HG03469 (cell line): ENCODE data around the gene BRAT1.

Experiments used
- ATAC-seq: cut with Tn5 transposase; IDR thresholded peaks from one replicate; pipeline ENCODE4 v1.9.1; 2021; ENCODE audit warnings: mild to moderate bottlenecking, moderate library complexity, moderate number of reproducible peaks; ENCODE audit not compliant: unreplicated experiment

BRAT1 gene

DNA sequence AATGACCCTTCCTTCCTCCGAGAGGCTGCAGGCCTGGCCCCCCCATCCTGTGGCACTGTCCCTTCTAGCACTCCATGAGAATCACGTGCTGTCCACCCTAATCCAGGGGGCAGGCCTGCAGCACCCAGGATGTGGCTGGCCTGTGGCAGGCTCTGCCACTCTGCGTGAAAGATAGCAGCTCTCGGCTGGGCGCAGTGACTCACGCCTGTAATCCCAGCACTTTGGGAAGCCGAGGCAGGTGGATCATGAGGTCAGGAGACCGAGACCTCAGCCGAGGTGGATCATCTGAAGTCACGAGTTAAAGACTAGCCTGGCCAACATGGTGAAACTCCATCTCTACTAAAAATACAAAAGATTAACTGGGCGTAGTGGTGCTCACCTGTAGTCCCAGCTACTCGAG lies 54.6 kb downstream of the BRAT1 start:
- no peak for ATAC-seq

- no peak for ATAC-seq
These were observed 55.4 kb downstream of the BRAT1 start for GRCh38 chr7:2499719-2500430.

DNA sequence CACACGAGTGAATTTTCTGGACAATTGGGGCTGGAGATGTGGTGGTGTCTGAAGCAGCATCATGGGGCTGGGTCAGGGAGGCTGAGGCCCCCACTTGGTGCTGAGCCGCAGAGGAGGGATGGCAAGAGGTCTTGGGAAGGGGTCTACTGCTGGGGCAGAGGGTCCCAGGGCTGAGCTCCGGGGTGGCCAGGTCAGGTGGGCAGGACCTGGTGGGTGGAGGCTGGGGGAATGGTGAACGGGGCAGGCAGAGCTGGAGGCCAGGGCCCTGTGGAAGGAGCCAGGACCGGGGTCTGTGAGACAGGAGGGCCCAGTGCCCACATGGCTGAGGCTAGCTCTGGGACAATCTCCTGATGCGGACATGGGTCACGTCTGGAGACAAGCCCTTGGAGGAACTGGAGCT lies 56.1 kb downstream of the BRAT1 start:
- ATAC-seq = no peak

DNA sequence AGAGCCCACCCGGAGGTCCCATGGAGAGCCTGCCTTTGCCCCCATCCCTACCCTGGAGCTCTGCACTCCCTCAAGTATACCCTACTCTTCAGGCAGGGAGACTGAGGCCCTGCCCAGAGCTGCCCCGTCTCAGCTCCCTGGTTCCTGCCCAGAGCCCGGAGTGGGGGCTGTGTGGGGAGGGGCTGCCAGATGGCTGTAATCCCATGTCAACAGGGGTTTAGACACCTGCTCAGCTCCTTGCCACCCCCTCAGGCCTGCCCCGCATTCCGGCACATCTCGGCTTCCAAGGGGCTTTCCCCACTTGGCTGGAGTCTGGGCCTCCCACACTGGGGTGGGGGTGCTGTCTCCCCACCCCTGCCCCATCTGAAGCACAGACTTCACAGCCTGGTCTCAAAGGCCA lies 56.6 kb downstream of the BRAT1 start:
- ATAC-seq = no peak

GRCh38 chr7:2497500-2498336 lies 57.6 kb downstream of the BRAT1 start:
- no peak for ATAC-seq

DNA sequence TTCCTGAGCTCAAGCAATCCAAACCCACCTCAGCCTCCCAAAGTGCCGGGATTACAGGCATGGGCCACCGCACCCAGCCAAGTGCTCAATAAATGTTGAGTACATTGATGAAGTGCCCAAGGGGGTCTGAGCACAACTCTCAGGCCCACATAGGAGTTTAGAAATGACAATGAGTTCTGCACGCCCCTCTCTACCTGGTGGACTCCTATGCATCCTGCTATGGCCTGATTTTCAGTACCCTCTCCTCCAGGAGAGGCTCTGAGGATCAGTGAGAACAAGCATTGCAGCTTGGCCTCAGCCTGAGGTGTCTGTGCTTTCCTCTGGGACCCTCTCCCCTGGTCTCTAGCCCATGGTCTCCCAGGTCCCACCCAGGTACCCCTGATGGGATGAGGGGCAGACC lies 58.3 kb downstream of the BRAT1 start:
- ATAC-seq = no peak

GRCh38 chr7:2496375-2496774 lies 58.9 kb downstream of the BRAT1 start:
- no peak for ATAC-seq

GRCh38 chr7:2495418-2496299 lies 59.7 kb downstream of the BRAT1 start:
- ATAC-seq = no peak

- ATAC-seq = no peak
These were observed 60.9 kb downstream of the BRAT1 start for GRCh38 chr7:2494191-2495130.

DNA sequence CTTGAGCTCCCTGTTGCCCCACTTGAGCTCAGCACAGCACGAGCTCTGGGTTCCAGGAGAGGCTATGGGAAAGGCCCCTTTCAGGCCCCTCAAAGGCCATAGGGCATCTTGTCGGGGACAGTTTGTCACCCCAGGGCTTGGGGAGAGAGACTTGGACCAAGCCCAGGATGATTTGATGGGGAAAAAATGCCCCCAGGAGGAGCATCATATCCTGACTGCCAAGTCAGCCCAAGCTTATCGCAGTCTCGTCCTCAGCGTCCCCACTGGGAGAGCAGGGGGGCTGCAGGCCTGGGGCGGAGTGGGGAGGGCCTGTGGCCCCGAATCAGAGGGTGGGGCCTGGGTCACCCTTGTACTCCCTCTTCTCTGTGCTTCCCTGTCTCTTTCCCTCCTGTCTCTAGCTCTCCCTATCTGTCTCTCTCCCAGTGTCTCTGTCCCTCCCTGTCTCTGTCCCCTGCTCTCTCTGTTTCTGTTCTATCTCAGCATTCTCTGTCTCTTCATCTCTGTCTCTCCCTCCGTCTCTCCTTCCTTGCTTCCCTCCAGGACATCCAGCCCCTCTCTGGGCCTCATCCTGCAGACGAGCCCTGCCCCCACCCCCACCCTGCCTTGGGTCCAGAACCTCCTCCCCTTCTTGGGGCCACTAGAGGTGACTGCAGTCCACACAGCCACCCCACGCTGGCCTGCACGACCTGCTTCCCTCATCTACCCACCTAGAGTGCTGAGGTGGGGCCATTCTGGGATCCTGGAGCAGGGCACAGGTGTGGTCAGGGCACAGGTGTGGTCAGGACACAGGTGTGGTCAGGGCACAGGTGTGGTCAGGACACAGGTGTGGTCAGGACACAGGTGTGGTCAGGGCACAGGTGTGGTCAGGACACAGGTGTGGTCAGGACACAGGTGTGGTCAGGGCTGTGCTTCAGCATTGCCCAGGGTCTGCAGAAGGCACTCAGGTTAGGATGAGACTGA lies 61.8 kb downstream of the BRAT1 start:
- no peak for ATAC-seq

DNA sequence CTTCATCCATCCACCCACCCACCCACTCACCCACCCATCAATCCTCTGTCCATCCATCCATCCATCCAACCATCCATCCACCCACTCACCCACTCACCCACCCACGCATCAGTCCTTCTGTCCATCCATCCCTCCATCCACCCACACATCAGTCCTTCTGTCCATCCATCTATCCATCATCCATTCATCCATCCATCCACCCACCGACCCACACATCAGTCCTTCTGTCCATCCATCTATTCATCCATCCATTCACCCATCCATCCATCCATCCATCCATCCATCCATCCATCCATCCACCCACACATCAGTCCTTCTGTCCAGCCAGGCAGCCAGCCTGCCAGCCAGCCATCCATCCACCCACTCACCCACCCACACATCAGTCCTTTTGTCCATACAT lies 63.3 kb downstream of the BRAT1 start:
- no peak for ATAC-seq

DNA sequence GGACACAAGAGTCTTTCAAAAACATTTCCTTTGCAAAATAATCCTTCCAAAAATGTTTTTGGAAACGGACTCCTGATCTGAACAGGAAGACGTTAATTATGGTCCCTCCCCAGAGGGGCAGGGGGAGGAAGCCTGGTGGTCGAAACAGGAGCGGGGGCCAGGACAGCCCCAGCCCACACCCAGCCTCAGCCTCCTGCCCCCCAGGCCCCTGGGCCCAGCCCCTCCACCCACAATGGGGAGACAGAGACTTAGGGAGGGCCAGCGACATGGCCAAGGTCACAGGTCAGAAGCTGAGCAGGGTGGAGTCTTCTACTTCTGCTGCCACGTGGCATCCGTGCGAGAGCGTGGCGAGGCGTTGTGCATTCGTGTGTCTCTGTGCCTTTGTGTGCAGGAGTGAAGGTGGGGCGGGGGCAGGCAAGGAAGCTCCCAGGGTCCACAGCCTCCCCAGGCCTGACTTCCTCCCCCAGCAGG lies 65.1 kb downstream of the BRAT1 start:
- ATAC-seq = no peak

GRCh38 chr7:2488681-2489080 lies 66.6 kb downstream of the BRAT1 start:
- ATAC-seq = no peak

DNA sequence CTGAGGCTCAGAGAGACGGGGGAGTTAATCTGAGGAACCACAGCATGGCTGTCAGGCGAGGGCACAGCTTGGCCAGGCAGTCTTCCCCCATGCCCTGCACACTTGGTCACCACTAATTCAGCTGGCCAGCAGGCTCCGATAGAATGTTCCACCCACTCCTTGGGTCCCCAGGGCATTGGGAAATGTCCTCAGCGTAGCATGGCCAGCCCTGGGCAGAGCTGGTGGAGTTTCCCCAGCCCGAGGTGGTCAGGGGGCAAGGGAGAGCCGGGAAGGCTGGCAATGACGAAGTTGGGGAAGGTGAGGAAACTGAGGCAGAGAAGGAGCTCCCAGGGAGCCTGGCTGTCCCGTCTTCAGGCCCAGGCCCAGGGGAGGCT lies 67.1 kb downstream of the BRAT1 start:
- no peak for ATAC-seq
